Left lung (tissue), 10 donors: ENCODE measurements around the gene CRYBG3. TPM values are rescaled to one million over a fixed set of nuclear protein-coding genes. Genes with fewer than 3 reads are reported as not detected.
"Not testable (repeated sequence)": the region's sequence is repeated elsewhere in the genome, so short reads cannot be mapped to it uniquely, and the experiment has no call there.

ENCODE experiments used
- ATAC-seq: fragments of 200-7000 bp; cut with Tn5 transposase; one replicate; pipeline ENCODE4 v1.9.1; 2020; ENCODE audit warnings: moderate library complexity
- DNase-seq, 4 donors: peaks; one replicate each; pipeline ENCODE4 v3.0.0-alpha.2; 2013 to 2020
- H3K27ac ChIP-seq, 2 donors: fragments of 200-600 bp; sonication (generic) in 1 of 2; one replicate each; pipeline versions ENCODE4 v1.5.0 to v1.8.0; 2020 to 2021
- H3K27me3 ChIP-seq, 2 donors: fragments of 200-600 bp; sonication (generic) in 1 of 2; one replicate each; pipeline versions ENCODE4 v1.5.0 to v1.8.0; 2020 to 2021
- H3K36me3 ChIP-seq, 2 donors: fragments of 200-600 bp; sonication (generic) in 1 of 2; one replicate each; pipeline versions ENCODE4 v1.5.0 to v1.8.0; 2020 to 2021
- H3K4me1 ChIP-seq, 2 donors: fragments of 200-600 bp; one replicate each; pipeline ENCODE4 v1.8.0; 2021
- H3K4me3 ChIP-seq, 2 donors: fragments of 200-600 bp; sonication (generic) in 1 of 2; one replicate each; pipeline versions ENCODE4 v1.5.0 to v1.8.0; 2020 to 2021; ENCODE audit warnings: mild to moderate bottlenecking in 1 of 2
- H3K9me3 ChIP-seq, 2 donors: fragments of 200-600 bp; sonication (generic) in 1 of 2; one replicate each; pipeline versions ENCODE4 v1.5.0 to v1.8.0; 2020 to 2021
- intact Hi-C, 2 donors: fragments of 100-400 bp; cut with DNase I; formaldehyde crosslinking; loops; one replicate each; pipeline versions ENCODE4 v1.11.2 to v1.14.2; 2022
- polyA plus RNA-seq, 6 donors: library from polyadenylated mRNA; unstranded; fragments of 120-200 nt; gene quantifications; one replicate each; pipeline ENCODE4 v1.2.1, GENCODE V29; 2013; ENCODE audit not compliant: insufficient read length in 6 of 6
- total RNA-seq, 2 donors: library from RNA; stranded (reverse); fragmentation: NEBNext Ultra II Directional; extraction: Animal tissue kit (Norgen Biotek cat#: 25700); gene quantifications; one replicate each; pipeline ENCODE4 v1.2.1, GENCODE V29; 2021
- TF ChIP-seq, protein P1 (sequence below), 2 donors: fragments of 200-600 bp; sonication (generic) in 1 of 2; IDR thresholded peaks; one replicate each; pipeline versions ENCODE4 v1.5.0 to v1.8.0; 2021; ENCODE audit warnings: antibody characterized with exemption in 2 of 2
- donor health status: DM: no; HTN: yes; CAD: no.
- donor health status: DM: no; HTN: no; CAD: no.

Gene CRYBG3
- total and polyA plus RNA-seq, 8 donors, result 24.2 to 38.4 (median 31.6) TPM

DNA sequence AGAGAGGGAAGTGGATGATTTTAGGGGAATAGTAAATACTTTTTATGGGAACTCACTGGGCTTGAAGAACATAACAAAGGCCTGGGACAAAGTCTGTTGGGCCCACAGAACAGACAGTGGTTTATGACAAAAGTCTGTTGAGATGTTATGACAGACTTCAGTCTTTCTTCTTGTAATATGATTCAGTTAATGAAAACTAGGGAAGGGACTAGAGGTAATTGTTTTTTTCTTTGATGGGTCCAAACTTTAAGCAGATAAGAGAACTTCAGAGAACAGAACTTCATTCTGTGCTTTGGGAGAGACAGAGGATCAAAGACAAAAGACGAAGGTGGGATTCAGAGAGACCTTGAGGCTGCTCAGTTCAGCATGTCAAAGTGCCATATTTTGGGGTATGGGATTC lies 9.3 kb downstream of the CRYBG3 start:
- TF ChIP-seq, protein P1, sequence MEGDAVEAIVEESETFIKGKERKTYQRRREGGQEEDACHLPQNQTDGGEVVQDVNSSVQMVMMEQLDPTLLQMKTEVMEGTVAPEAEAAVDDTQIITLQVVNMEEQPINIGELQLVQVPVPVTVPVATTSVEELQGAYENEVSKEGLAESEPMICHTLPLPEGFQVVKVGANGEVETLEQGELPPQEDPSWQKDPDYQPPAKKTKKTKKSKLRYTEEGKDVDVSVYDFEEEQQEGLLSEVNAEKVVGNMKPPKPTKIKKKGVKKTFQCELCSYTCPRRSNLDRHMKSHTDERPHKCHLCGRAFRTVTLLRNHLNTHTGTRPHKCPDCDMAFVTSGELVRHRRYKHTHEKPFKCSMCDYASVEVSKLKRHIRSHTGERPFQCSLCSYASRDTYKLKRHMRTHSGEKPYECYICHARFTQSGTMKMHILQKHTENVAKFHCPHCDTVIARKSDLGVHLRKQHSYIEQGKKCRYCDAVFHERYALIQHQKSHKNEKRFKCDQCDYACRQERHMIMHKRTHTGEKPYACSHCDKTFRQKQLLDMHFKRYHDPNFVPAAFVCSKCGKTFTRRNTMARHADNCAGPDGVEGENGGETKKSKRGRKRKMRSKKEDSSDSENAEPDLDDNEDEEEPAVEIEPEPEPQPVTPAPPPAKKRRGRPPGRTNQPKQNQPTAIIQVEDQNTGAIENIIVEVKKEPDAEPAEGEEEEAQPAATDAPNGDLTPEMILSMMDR (IDR thresholded peaks at IDR 0.05), result no peak
- Histone ChIP-seq H3K36me3 (no peaks in the 10 kb centered on the region), H3K27me3 (no peaks in the 10 kb centered on the region), H3K27ac (no peak overlapping the region), H3K4me3 (no peak overlapping the region), H3K9me3 (no peaks in the 10 kb centered on the region), H3K4me1 (no peaks in the 10 kb centered on the region)
- intact Hi-C loops, result no loop called here
- ATAC-seq (no peak), DNase-seq (no peak)

DNA sequence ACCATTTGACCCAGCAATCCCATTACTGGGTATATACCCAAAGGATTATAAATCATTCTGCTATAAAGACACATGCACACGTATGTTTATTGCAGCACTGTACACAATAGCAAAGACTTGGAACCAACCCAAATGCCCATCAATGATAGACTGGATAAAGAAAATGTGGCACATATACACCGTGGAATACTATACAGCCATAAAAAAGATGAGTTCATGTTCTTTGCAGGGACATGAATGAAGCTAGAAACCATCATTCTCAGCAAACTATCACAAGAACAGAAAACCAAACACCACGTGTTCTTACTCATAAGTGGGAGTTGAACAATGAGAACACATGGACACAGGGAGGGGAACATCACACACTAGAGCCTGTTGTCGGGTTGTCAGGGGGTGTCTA lies 11.4 kb downstream of the CRYBG3 start:
- H3K27me3 ChIP-seq, H3K27ac ChIP-seq, H3K9me3 ChIP-seq, H3K4me1 ChIP-seq, intact Hi-C loops, ATAC-seq, H3K4me3 ChIP-seq, H3K36me3 ChIP-seq, DNase-seq: not testable (repeated sequence)

DNA sequence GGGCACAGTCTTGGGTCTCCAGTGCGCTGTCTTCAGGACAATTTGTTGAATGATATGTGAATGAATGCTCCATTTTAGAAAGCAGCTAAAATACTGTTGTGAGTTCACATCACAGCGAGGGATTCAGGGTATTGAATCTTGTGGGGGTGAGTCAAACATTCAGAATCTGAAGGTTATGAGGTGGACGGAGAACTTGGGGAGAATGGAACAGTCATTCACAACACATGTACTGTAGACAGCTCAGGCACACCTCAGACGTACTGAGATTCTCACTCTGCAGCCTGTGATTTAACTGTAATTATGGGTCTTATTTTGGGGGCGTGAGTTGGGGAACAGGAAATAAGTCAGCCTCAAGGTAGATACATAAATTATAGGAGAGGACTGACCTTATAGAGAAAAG lies 13.9 kb downstream of the CRYBG3 start:
- no peak overlapping the region for H3K4me3 ChIP-seq
- no peaks in the 10 kb centered on the region for H3K27me3 ChIP-seq
- no peaks in the 10 kb centered on the region for H3K36me3 ChIP-seq
- DNase-seq (no peak), ATAC-seq (no peak)
- H3K27ac ChIP-seq, result no peak overlapping the region
- intact Hi-C loops, result no loop called here
- H3K9me3 ChIP-seq, result no peaks in the 10 kb centered on the region
- no peaks in the 10 kb centered on the region for H3K4me1 ChIP-seq
- TF ChIP-seq, protein P1 (IDR thresholded peaks at IDR 0.05), result no peak

DNA sequence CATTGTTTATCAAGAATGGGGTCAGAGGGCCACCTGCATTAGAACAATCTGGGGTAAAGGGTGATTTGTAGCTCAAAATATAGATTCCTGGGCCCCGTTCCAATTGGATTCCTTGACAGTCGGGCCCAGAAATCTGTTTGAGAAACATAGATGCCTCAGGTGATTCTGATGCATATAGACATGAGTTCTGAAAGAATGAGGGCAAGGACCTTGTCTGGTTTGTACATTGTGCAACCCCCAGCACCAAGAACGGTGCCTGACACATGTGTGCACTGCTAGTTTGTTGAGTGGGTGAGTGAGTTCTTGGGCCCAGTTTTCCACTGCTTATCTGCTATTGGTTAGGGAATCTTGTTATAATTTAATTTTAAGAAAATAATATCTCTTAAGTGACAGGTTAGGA lies 16.6 kb downstream of the CRYBG3 start:
- DNase-seq, result no peak
- TF ChIP-seq, protein P1 (IDR thresholded peaks at IDR 0.05), result no peak
- intact Hi-C loops, result no loop called here
- H3K9me3 ChIP-seq, result no peaks in the 10 kb centered on the region
- no peak for ATAC-seq
- H3K4me3 ChIP-seq, result no peak overlapping the region
- no peaks in the 10 kb centered on the region for H3K27me3 ChIP-seq
- H3K36me3 ChIP-seq, result no peaks in the 10 kb centered on the region
- H3K27ac ChIP-seq, result no peak overlapping the region
- H3K4me1 ChIP-seq, result no peaks in the 10 kb centered on the region

GRCh38 chr3:97839944-97840343 lies 18.1 kb downstream of the CRYBG3 start:
- TF ChIP-seq, protein P1 (IDR thresholded peaks at IDR 0.05), result no peak
- DNase-seq (no peak), ATAC-seq (peak; percentile 76)
- H3K9me3 ChIP-seq, result no peaks in the 10 kb centered on the region
- no peaks in the 10 kb centered on the region for H3K36me3 ChIP-seq
- no peaks in the 10 kb centered on the region for H3K27me3 ChIP-seq
- no peak overlapping the region for H3K27ac ChIP-seq
- intact Hi-C loops, result no loop called here
- no peak overlapping the region for H3K4me3 ChIP-seq
- no peaks in the 10 kb centered on the region for H3K4me1 ChIP-seq

DNA sequence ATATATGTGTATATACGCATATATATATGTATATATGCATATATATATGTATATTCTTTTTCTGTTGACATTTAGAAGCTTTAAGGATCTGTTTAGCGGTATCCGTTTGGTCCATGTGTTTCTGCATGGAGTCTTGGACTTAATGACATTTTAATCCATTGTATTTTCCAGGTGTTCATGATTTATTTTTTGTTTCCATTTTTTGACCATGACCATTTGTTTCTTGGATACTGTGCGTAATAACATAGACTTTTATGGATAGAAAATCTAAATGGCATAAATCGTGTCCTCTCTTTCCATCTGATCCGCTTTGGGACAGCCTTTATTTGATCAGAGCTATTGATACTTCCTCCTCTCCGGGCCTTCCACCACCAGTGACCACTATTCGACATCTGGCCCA lies 19.5 kb downstream of the CRYBG3 start:
- intact Hi-C loops, result no loop called here

More for the DNA sequence above, 19.5 kb downstream of the CRYBG3 start:
- DNase-seq, result no peak
- H3K36me3 ChIP-seq, result no peaks in the 10 kb centered on the region
- H3K4me1 ChIP-seq, result no peaks in the 10 kb centered on the region
- no peaks in the 10 kb centered on the region for H3K9me3 ChIP-seq
- TF ChIP-seq, protein P1 (IDR thresholded peaks at IDR 0.05), result no peak
- H3K27ac ChIP-seq, result no peak overlapping the region
- no peaks in the 10 kb centered on the region for H3K27me3 ChIP-seq
- H3K4me3 ChIP-seq, result no peak overlapping the region
- ATAC-seq, result no peak
